GM21360 (cell line): ENCODE data around the gene CCZ1.
"Not testable (repeated sequence)": the region's sequence is repeated elsewhere in the genome, so short reads cannot be mapped to it uniquely, and the experiment has no call there.

Source experiments
- ATAC-seq: cut with Tn5 transposase; IDR thresholded peaks from one replicate; pipeline ENCODE4 v1.9.1; 2021; ENCODE audit warnings: mild to moderate bottlenecking, moderate library complexity; ENCODE audit not compliant: unreplicated experiment

CCZ1 gene

GRCh38 chr7:5904726-5905125 lies 6.2 kb downstream of the CCZ1 start:
- not testable (repeated sequence) for ATAC-seq

- ATAC-seq = not testable (repeated sequence)
Measured at GRCh38 chr7:5908835-5909234, 10.3 kb downstream of the CCZ1 start.

DNA sequence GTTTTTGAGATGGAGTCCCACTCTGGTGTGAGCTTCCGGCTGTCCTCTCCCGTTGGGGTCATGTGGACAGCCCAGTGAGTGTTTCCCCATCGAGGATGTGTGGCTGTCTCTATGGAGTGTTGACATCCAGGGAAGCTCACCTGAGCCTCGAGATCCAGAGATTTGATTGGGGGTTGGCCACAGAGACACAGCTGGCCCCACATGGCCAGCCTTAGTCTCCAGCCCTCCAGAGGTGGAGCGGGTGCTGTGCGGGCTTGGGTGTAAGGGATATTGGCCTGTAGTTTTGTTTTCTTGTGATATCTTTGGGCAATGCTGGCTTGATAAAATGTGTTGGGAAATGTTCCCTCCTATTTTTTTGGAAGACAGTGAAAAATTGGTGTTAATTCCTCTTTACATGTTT lies 18.0 kb downstream of the CCZ1 start:
- not testable (repeated sequence) for ATAC-seq

DNA sequence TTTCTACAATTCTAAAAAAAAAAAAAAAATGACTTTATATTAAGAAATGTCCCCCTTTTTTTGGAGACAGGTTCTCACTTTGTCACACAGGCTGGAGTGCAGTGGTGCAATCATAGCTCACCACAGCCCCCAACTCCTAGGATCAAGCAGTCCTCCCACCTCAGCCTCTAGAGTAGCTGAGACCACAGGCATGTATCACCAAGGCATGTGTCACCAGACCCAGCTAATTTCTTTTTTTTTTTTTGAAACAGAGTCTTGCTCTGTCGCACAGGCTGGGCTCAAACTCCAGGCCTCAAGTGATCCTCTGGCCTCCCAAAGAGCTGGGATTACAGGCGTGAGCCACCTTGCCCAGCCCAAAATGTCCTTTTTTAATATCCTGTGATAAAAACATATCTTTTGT lies 25.6 kb downstream of the CCZ1 start:
- ATAC-seq = not testable (repeated sequence)

DNA sequence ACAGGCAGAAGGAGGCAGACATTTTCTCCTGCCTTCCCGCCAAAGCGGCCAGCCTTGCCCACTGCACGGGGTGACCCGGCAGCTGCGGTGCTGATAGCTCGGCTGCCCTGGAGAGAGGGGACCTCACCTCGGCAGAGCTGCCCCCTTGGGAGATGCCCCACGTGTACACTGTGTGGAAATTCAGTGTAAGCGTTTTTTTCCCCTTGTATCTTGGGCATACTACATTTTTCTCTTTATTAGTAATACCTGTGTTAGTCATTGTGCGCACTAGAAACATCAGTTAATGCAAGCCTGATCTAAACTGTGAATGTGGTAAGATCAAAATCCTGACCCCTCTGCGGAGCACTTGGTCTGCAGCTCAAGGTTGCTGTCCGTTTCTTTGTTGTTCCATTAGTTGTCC lies 26.1 kb downstream of the CCZ1 start:
- ATAC-seq = not testable (repeated sequence)

DNA sequence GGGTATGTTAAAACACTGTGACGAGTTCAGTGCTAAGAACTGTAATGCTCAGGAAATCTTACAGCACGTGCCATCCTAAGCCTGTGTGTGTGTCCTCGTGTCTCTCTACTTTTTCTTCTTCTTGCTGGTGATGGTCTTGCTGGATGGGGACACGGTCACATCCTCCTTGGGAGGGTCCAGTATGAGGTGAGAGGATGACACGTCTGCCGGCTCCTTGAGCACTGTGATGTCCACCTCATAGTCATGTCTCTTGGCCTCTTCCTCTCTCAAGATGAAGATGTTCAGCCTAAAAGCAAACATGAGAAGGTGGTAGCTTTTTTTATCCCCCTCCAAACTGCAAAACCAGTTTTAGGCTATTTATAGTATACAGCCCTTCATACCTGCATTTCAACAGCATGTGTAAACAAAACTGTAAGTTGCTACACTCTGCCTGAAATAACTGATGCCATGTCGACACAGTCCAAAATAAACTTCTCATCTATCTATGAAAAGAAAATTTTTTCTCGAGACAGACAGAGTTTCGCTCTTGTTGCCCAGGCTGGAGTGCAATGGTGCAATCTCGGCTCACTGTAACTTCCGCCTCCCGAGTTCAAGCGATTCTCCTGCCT lies 27.8 kb downstream of the CCZ1 start:
- ATAC-seq = not testable (repeated sequence)

GRCh38 chr7:5930290-5930689 lies 31.8 kb downstream of the CCZ1 start:
- ATAC-seq = not testable (repeated sequence)

GRCh38 chr7:5931250-5931649 lies 32.7 kb downstream of the CCZ1 start:
- not testable (repeated sequence) for ATAC-seq

- ATAC-seq = not testable (repeated sequence)
Measured at GRCh38 chr7:5931905-5932644, 33.5 kb downstream of the CCZ1 start.

DNA sequence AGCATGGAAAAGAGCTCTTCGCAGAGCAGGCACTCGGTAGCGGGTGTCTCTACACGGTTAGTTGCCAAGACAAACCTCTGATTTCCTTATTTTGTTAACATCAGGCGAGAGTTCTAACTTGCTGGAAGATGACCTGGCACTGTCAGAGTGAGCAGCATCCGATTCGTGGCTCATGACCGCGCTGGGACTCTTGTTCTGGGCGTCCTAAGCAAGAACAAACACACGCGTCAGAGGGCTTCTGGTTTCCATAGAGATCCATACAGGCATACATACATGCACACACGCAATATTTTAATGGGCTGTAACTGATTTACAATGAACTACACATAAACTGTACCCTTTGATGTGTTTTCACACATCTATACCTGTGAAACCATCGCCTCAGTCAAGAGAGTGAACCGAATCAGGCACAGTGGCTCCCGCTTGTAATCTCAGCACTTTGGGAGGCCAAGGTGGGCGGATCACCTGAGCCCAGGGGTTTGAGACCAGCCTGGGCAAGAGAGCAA lies 36.5 kb downstream of the CCZ1 start:
- not testable (repeated sequence) for ATAC-seq

- ATAC-seq = not testable (repeated sequence)
Measured at GRCh38 chr7:5963205-5963604, 64.7 kb downstream of the CCZ1 start.

- not testable (repeated sequence) for ATAC-seq
Measured at GRCh38 chr7:5963810-5964209, 65.3 kb downstream of the CCZ1 start.

DNA sequence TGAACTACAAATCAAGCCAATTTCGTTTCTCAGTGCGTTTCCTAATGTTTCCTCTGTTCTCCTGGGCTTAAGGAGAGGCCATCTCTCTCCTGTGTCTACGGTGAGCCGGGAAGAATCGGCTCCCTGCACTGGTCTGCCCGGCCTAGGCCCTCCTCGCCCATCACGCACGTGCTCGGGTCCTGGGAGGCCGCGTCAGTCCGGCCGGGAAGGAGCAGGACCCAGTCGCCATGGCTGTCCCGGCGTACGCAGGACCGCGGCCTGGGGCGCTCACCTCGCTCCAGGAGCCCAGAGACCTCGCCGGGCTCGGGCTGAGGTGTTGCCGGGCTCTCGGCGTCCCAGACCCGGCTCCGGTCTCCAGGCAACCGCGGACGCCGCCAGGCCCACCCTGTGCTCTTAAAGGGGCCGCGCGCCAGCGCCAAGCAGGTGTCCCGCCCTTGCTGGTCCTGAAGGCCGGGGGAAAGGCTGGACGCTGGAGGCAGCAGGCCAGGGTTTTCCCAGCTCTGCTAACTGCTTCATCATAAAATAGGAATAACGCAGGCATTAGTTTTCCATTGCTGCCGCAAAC lies 71.9 kb downstream of the CCZ1 start, which contains the start of gene RSPH10B:
TSS of gene RSPH10B (minus strand) at position 343 of the 565 bp plus-strand sequence. CDS start 3,573 bp downstream, outside the sequence.
- ATAC-seq = not testable (repeated sequence)

GRCh38 chr7:5973580-5973979 lies 75.0 kb downstream of the CCZ1 start:
- not testable (repeated sequence) for ATAC-seq
